ENCODE measurements around the gene ZNRD2.

Gene ZNRD2

DNA sequence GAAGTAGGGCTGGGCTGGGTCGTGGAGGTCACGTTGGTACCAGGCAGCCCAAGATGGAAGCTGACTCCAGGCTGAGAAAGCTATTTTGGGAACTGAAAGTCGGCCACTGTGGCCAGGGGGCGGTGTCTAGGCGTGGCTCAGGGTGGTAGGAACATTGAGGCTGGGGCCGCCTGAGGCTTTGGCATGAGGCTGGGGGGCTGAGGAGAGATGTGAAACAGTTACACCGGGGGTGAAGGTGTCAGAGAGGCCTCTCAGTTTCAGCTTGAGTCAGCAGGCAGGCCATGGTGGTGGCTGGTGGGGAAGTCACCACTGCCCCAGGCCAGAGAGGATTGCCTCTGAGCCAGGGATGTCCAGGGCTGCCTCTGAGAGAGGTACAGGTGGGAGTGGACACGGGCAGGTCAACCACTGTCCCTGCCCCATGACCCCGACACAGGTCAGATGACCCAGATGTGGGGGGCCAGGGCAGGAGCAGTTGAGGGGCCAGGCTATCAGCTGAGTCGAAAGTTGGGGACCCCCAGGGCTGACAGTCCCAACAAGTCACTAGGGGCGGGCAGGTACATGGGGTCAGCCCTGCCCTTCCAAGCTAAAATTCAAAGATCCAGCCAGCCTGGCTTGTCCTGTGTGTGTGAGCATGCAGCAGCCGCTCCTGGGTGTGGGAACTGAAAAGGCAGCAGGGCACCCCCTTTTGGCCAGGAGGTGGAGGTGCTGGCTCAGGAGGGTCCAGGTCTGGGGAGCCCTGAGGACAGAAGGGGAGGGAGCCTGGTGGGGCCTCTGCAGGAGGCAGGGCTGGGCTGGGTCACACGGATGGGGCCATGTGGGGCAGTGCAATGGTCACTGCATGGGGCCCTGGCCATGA is 18.1 kb downstream of the ZNRD2 start:
- DNase-seq (ENCODE audit: low read depth): peak; percentile 59

DNA sequence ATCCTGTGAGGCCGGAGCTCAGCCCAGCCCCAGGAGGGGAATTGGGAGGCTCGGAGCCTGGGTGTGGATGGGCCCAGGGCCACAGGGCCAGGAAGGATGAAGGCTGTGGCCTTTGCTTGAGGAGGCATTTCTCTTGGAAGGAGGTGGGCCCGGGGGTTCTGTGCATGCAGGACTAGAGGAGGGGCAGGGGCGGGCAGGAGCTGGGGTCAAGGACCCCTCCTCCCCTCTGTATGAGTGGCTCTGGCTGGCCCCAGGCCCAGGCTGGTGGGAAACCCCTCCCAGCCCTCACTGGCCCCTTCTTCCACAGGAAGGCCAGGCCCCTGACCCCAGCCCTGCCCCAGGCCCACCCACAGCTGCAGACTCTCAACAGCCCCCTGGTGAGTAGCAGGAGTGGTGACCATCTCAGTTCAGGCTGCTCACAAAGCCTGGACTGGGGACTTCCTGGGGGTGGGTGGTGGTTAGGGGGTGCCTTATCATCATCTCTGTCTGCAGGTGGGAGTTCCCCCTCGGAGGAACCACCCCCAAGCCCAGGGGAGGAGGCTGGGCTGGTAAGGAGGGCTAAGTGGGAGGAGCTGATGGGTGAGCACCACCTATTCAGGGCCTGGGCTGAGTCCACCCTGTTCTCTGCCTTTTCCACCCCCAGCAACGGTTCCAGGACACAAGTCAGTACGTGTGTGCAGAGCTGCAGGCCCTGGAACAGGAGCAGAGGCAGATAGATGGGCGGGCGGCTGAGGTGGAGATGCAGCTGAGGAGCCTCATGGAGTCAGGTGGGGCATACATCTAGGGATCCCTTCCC is 19.4 kb downstream of the ZNRD2 start:
- DNase-seq (ENCODE audit: low read depth): no peak

DNA sequence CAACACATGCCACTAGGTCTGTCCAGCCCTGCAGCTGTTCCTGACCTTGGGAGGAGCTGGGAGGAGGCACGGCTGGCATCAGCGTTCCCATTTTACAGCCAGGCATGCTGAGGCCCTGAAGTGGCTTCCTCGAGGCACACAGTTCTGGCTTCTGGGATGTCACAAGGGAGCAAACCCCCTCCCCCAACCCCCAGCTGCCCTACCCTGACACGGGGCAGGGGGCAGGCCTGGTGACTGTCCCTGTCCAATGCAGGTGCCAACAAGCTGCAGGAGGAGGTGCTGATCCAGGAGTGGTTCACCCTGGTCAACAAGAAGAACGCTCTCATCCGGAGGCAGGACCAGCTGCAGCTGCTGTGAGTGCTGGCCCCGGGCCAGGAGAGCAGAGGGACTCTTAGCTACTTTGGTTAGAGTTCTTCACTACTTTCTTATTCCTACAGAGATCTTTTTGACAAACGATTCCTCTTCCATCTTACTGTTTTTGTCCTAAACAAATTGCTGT is 20.0 kb downstream of the ZNRD2 start:
- no peak for DNase-seq (ENCODE audit: low read depth)

DNA sequence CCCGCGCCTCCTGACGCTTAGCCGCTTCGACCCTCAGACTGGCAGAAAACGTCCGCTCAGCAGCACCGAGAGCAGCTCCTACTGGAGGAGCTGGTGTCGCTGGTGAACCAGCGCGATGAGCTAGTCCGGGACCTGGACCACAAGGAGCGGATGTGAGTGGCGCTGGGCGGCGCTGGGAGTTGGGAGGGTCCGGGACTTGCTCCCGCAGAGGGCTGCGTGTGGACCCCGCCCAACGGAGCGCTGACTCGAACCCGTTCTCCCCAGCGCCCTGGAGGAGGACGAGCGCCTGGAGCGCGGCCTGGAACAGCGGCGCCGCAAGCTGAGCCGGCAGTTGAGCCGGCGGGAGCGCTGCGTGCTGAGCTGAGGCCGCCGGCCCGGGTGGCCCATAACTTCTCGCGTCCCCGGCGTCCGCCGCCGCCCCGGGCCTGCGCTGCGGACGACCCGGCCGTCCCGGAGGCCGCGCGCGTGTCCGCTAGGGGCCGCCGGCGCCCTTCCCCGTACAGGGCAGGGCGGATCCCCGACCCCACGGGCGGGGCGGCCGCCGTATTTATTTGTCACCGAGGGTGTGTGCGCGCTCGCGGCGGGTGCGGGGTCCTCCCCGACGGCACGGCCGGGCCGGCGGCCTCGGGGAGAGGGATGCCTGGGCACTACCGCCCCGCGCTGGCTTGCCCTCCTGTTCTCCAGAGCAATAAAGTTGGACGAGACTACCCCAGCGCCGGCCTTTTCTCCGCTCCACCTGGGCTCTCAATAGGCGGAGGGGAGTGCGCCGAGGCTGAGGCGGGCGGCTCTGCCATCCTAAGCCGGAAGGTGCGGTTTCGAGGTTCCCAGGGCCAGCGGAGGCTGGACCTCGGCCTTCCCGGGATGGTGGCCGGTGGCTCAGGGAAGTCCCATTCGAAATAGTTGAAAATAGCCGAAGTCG is 21.9 kb downstream of the ZNRD2 start:
- DNase-seq (ENCODE audit: low read depth): no peak

DNA sequence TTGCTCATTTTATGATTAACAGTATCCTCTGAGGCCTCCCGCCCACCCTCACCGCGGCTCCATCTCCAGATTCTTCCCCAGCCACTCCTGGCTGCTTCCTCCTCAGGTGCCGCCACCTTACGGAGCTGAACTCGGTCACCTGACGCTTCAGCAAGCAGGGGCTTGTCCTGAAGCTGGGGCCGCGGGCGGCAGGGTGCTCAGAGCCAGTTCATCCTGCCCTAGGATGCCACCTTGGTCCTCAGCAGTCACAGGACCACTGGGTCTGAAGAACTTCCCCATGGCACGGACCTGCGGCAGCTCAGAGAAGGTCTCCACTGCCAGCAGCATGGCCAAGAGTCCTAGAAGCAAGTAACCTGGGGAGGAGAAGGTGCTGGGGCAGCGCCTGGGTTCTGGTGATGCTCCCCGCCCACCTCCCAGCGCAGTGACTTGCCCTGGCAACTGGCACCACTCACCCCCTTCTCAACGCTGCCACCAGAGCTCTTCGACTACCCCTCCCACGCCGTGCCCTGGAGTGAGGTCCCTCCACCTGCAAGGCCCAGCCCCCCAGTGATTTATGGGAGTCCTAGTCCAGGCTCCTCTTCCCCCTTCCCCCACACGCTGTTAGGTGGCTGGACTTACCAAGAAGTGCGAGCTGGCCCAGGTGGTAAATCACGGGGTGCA is 22.7 kb downstream of the ZNRD2 start:
- DNase-seq (ENCODE audit: low read depth): no peak

DNA sequence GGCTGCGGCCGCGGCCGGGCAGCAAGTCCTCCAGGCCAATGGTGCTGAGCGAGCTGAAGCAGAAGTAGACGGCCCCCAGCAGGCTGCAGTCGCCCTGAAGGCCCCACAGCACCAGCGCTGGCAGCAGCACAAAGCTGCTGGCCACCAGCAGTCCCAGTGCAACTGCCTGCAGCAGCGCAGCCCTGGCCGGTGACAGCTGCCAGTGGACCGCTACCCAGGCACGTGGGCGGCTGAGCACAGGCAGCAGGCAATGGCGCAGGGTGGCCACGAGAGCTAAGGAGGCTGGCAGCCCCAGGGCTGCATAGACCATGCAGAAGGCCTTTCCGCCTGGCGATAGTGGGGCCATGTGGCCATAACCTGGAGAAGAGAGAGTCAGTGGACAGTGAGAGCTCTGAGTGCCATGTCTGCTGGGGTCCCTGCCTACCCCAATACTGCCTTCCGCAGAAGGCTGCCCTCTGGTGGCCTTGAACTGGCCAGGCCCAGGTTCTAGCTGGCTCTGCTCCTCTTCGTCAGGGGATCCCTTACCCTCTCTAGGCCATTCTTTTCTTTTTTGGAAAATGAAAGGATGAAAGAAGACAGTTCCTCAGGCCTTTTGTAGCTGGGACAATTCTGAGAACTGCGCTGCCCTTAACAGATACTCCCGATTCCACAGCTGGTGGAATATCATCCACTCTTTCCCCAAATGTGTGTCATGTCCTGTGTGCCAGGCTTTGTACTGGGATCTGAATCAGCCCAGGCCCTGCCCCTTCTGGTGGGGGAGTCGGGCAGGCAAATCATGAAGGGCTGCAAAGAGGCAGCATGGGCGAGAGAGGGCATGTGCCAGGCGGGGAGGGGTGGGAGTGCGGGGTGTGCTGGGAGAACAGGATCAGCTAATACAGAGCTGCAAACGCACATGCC is 23.5 kb downstream of the ZNRD2 start:
- no peak for DNase-seq (ENCODE audit: low read depth)

DNA sequence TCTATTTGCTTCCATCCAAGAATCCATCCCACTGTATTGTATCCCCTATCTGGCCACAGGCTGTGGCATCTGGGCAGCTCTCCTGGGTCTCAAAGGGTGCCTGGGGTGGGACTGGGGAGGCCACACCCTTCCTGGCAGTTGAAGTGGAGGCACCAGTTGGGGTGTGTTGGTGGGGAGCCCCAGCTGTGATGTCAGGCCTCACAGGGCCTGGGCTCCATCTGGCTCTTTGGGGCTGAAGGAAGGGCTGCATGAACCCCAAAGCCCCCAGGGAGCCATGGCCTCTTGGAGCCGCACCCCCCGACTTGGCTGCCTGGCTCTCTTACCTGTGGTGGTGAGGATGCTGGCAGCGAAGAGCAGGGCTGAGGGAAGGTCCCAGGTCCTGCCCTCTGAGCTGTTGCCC is 24.9 kb downstream of the ZNRD2 start:
- DNase-seq (ENCODE audit: low read depth): no peak

DNA sequence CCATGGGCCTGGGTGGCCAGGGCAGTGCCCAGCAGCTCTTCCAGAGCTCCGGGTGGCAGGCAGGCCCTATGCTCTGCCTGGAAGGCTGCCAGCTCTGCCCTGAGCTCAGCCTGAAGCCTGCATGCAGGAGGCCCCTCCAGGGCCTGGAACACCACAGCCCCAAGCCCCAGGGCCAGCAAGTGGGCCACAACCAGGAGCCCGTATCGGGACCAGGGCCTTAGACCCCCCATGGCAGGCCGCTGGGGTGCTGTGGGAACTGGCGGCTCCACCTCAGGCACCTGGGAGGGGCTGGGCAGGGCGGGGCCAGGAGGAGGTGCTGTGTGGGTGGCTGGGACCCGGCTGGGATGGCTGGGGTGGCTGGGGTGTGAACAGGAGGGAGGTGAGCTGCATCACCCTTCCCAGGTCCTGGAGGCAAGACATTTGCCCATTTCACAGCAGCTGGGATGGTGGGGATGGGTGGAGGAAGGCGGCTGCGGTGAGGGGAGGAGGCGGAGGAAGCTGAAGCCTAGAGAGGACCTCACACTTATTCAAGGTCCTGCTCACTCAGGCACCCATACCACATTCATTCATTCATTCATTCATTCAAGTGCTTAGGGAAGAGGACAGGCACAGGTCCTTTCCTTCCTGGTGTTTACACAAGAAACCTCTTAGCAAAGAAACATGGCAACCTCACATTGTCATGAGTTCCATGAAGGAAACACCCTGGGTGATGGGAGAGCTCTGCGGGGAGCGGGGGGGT is 25.4 kb downstream of the ZNRD2 start, which contains the start of gene KCNK7:
TSS of gene KCNK7 (minus strand) at position 258 of the 739 bp plus-strand sequence. CDS start at position 230, 28 bp downstream.
- DNase-seq (ENCODE audit: low read depth): no peak

DNA sequence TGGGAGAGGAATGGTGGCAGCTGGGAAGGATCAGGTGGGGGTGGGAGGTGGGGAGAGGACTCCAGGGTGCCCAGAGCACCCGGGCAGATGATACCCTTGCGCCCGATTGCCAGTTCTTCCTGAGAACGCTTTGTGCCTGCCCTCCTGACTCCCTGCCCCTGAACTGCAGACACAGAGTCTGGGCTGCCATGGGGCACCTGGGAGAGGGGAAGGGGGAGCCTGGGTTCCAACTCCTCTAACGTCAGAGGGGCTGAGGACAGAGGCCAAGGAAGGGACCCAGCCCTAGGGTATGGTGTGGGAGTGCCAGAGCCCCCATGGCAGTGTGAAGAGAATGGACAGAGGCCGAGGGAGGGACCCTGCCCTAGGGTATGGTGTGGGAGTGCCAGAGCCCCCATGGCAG is 26.2 kb downstream of the ZNRD2 start:
- no peak for DNase-seq (ENCODE audit: low read depth)

DNA sequence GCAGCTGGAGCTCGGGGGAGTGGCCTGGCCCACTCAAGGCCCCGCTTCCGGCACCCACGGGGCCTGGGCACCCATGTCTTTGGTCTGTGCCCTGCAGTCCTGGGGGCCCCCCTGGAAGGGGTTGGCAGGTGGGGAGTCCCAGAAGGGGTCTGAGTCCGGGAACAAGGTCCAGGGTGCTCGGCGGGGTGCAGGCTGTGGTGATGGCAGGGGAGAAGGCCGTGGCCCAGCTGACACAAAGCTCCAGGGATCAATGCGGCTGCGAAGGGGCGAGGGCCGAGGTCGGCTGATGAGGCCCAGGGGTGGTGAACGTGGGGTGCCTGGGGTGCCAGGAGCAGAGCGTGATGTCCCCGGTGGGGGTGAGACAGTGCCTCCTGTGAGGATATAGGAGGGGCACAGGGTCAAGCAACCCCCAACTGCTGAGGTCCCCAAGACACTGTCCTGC is 28.0 kb downstream of the ZNRD2 start:
- no peak for DNase-seq (ENCODE audit: low read depth)

DNA sequence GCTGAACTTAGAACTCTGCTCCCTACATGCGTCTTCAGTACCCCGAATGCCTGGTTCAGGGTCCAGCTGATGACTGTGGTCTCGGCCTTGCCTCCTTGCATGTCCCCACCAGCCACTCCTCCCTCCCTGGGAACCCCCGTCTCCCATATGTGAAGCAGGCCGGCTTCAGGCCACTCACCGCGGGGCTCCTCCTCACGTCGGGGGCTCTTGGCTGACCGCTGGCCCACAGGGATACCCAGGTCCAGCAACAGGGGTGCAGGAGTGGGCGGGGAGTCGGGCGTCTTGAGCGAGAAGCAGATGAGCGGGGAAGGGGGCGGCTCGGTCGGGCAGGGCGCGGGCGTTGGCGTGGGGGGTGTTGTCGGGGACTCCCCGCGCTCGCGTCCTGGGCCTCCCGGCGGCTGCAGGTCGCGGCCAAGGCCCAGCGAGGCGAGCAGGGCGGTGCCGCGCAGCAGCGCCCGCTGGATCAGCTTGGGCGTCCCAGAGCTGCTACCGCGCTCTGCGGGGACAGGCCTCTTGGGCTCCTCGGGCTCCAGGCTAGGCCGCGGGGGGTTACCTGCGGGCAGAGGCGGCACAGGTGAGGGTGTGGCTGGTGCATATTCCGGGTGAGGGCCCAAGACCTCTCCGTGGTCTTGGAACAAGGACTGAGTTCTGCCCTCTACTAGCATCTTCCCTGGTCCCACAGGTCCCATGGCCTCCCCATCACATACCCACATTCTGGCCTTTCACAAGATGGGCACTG is 29.1 kb downstream of the ZNRD2 start:
- DNase-seq (ENCODE audit: low read depth): no peak

DNA sequence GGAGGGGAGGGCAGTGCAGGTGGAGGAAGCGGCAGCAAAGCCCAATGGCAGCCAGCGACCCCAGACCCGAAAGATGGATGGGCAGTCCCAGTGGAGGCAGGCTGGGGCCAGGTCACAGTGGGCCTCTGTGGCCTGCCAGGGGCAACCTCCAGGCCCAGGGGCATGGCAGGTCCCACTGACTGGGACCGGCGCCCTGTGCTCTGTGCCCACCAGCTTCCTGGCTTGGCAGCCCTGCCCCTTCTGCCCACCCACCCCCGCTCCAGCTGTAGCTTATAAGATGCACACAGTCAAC is 29.6 kb downstream of the ZNRD2 start:
- no peak for DNase-seq (ENCODE audit: low read depth)

DNA sequence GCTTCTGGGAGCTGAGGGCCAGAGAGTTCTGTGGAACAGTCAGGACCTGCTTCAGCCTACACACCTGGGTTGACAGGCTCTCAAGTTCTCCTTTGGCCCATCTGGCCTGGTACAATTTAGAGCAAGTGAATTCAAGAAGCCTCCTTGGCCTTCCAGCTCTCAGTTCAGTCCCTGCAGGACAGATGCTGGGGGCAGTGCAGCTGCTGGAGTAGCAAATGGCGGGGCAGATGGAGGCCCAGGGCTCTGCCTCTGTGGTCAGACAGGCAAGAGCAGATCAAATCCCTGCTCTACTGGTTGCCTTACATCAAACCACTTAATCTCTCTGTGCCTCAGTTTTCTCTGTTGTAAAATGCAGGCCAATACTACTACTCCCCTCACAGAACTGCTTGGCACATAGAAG is 34.0 kb downstream of the ZNRD2 start:
- no peak for DNase-seq (ENCODE audit: low read depth)

DNA sequence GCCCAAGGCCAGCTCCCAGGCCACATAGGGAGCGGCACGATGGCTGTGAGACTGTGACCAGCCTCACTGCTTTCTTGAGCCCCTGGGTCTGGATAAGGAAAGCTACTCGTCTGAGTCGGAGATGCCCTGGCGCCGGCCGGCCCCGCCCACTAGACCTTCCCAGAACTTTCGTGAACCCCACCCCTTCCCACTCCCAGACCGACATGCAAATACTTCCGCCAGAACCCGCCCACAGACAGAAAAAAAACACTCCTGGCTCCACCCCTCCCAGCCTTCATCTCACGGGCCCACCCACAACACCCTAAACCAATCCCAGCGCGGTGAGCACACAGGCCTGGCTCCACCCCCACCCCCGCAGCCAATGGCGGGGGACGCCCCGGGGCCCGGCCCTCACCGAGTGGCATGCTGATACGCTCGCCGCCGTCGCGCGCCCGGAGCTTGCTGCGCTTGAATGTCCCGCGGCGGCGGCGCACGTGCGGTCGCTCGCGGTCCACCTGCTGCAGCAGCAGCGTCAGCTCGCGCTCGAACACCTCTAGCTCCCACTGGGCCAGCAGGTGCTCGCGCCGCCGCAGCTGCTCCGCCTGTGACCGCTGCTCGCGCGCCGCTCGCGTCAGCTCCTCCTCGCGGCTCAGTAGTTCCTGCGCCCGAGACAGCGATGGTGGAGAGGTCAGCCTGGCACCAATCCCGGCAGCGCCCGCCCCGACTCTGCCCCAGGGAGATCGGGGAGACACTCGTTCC is 36.8 kb downstream of the ZNRD2 start:
- DNase-seq (ENCODE audit: low read depth): peak; percentile 98

DNA sequence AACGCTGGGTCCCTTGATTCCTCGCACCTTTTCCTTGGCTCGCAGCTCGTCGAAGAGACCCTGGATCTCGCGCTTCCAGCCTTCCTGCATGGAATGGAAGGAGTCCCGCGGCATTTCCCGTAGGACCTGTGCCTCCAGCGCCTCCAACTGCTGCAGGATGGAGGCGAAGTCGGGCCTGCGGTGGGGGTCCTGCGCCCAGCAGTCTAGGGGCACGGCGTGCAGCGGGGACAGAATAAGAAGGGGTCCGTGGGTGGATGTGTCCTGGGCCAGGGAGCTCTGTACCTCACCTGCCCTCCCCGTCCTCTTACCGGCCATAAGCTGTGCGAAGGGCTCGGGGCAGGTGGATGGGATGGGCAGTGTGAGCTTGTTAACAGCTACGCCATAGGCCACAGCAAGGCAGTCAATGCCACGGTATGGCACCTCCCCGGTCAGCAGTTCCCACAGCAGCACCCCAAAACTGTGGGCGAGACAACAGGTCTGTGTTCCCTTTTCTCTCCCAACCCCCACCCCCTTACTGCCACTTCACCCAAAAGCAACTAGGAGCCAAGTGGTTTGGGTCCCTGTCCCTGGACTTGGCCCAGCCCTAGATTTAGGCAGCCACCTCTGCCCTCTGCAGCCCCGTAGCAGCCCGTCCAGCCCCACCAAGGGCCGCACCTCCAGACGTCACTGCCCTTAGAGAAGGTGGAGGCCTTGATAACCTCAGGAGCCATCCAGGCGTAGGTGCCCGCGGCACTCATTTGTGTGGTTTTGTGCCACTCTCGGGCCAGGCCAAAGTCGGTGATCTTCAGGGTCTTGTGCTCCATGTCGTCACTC is 37.5 kb downstream of the ZNRD2 start:
- no peak for DNase-seq (ENCODE audit: low read depth)

DNA sequence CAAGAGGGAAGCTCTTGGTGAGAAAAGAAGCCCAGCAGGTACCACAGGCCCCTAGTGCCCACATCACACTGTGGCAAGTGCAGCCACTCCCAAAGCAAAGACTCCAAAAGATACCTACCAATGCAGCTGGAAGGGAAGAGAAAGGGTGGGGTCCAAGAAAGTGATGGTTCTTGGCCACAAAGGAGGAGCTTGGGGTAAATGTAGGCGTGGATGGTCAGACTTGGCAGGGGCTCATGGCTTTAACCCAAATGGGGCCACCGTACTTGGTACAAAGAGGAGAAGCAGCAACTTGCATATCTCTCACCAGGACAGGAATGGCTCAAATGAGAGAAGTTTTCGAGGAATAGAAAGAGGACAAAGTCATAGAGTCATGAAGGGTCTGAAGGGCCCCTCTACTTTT is 39.0 kb downstream of the ZNRD2 start:
- DNase-seq (ENCODE audit: low read depth): no peak

DNA sequence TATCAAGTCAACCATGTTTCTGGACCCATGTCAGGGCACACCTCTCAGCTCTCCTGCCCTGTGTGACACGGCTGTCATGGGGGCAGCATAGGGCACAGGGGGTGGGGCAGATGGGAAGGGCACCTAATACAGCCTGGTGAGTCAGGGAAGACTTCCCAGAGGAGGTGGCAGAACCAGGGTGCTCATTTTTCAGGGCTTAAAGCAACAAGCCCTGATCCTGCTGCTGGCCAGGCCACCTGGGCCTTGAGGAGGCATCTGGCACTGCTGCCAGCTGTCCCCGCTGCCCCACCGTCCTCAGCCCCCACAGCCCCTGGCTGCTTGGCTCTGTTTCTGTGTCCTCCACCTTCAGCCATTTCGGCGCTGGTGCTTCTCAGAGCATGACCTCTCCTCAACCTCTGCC is 39.4 kb downstream of the ZNRD2 start:
- DNase-seq (ENCODE audit: low read depth): no peak

DNA sequence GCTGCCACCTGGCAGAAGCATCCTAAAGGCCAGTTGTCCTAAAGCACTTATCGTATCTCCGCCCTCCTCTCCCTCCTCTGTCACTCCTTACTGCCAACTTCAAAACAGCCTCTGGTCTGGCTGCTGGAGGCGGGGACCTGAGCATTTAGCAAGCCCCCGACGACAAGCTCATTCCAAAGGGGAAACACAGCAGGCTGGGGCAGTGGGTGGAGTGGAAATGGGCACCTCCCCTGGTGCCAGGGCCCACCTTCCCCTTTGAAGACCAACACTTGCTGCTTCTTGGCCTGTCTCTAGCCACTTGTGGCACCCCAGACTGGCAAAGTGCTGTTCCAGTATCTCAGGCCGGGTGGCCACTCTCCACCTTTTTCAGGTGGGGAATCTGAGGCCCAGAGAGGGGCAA is 40.1 kb downstream of the ZNRD2 start:
- DNase-seq (ENCODE audit: low read depth): no peak
